ENCODE data around the gene IKBKG.
"Not testable (repeated sequence)": the region's sequence is repeated elsewhere in the genome, so short reads cannot be mapped to it uniquely, and the experiment has no call there.

IKBKG gene

GRCh38 chrX:154547245-154548027, at the start of gene IKBKG:
Gene IKBKG (plus strand): TSS chrX:154547620. CDS start chrX:154552003, 4,383 bp downstream.
- peak; percentile 74 for DNase-seq (ENCODE audit: insufficient read length, low spot score)
- FAIRE-seq = peak; percentile 95

- not testable (repeated sequence) for FAIRE-seq; DNase-seq (ENCODE audit: insufficient read length, low spot score)
Observed at GRCh38 chrX:154501423-154501822, 46.0 kb upstream of the IKBKG start.

- no peak for DNase-seq (ENCODE audit: insufficient read length, low spot score)
- no peak for FAIRE-seq
Observed at GRCh38 chrX:154502098-154502497, 45.3 kb upstream of the IKBKG start.

- FAIRE-seq (no peak), DNase-seq (ENCODE audit: insufficient read length, low spot score) (no peak)
Observed at GRCh38 chrX:154502989-154503388, 44.4 kb upstream of the IKBKG start.

GRCh38 chrX:154505734-154506133, 41.7 kb upstream of the IKBKG start:
- no peak for FAIRE-seq

GRCh38 chrX:154506483-154507332, 40.7 kb upstream of the IKBKG start:
- DNase-seq (ENCODE audit: insufficient read length, low spot score) (no peak), FAIRE-seq (no peak)

More at GRCh38 chrX:154505734-154506133, 41.7 kb upstream of the IKBKG start:
- DNase-seq (ENCODE audit: insufficient read length, low spot score) = no peak

GRCh38 chrX:154507673-154508383, 39.6 kb upstream of the IKBKG start:
- no peak for FAIRE-seq
- DNase-seq (ENCODE audit: insufficient read length, low spot score) = no peak

GRCh38 chrX:154508384-154508745, 39.1 kb upstream of the IKBKG start:
- FAIRE-seq (no peak), DNase-seq (ENCODE audit: insufficient read length, low spot score) (no peak)

- DNase-seq (ENCODE audit: insufficient read length, low spot score) (no peak), FAIRE-seq (peak; percentile 48)
Observed at GRCh38 chrX:154509455-154509854, 38.0 kb upstream of the IKBKG start.

- no peak for DNase-seq (ENCODE audit: insufficient read length, low spot score)
- no peak for FAIRE-seq
Observed at GRCh38 chrX:154511761-154512160, 35.7 kb upstream of the IKBKG start.

GRCh38 chrX:154512879-154513553, 34.4 kb upstream of the IKBKG start:
- DNase-seq (ENCODE audit: insufficient read length, low spot score) (no peak), FAIRE-seq (no peak)

- FAIRE-seq (peak; percentile 55), DNase-seq (ENCODE audit: insufficient read length, low spot score) (no peak)
Observed at GRCh38 chrX:154513716-154514115, 33.7 kb upstream of the IKBKG start.

GRCh38 chrX:154515090-154515965, 32.1 kb upstream of the IKBKG start:
- no peak for DNase-seq (ENCODE audit: insufficient read length, low spot score)

GRCh38 chrX:154515966-154516655, 31.3 kb upstream of the IKBKG start, which contains the start of gene FAM3A:
Gene FAM3A (minus strand): TSS chrX:154516232. CDS start chrX:154515772, 460 bp downstream.
- peak; percentile 95 for FAIRE-seq
- DNase-seq (ENCODE audit: insufficient read length, low spot score) = peak; percentile 70

More at GRCh38 chrX:154515090-154515965, 32.1 kb upstream of the IKBKG start:
- FAIRE-seq = peak; percentile 90

GRCh38 chrX:154516656-154517100, 30.7 kb upstream of the IKBKG start:
- DNase-seq (ENCODE audit: insufficient read length, low spot score) (no peak), FAIRE-seq (no peak)

GRCh38 chrX:154517101-154517781, 30.2 kb upstream of the IKBKG start:
- DNase-seq (ENCODE audit: insufficient read length, low spot score) (no peak), FAIRE-seq (no peak)

- FAIRE-seq (no peak), DNase-seq (ENCODE audit: insufficient read length, low spot score) (no peak)
Observed at GRCh38 chrX:154519389-154519788, 28.0 kb upstream of the IKBKG start.
